Measurements from ENCODE around the gene IFT57. TPM values are rescaled to one million over a fixed set of nuclear protein-coding genes. Genes with fewer than 3 reads are reported as not detected.
A peak's percentile ranks its signal among the peaks of the same experiment; 100 is the strongest.

Gene IFT57, protein sequence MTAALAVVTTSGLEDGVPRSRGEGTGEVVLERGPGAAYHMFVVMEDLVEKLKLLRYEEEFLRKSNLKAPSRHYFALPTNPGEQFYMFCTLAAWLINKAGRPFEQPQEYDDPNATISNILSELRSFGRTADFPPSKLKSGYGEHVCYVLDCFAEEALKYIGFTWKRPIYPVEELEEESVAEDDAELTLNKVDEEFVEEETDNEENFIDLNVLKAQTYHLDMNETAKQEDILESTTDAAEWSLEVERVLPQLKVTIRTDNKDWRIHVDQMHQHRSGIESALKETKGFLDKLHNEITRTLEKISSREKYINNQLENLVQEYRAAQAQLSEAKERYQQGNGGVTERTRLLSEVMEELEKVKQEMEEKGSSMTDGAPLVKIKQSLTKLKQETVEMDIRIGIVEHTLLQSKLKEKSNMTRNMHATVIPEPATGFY
- total RNA-seq (2021; fragmentation: NEBNext Ultra II Directional; extraction: Animal tissue kit (Norgen Biotek cat#: 25700)) (27.8 and 28.1 TPM in 2 replicates), polyA plus RNA-seq (2011; rRNA removed) (14.1 and 15.1 TPM in 2 replicates), polyA minus RNA-seq (2011; rRNA and poly(A)+ RNA removed) (11.3 and 13.5 TPM in 2 replicates)
- polyA plus RNA-seq (2011; cell fraction: cytosol; rRNA removed): 21.9 TPM
- polyA plus RNA-seq (2011; cell fraction: nucleus; rRNA removed): 21.6 TPM
- 19.0 to 26.6 TPM (median 20.1 TPM) in 4 replicates for polyA plus RNA-seq (2012, experiment 1 of 2)
- 1.2 TPM for polyA plus RNA-seq (2012, experiment 2 of 2)
- polyA plus RNA-seq (2013, experiment 1 of 2): 14.2 TPM
- polyA plus RNA-seq (2013, experiment 2 of 2): 14.0 TPM
- polyA minus RNA-seq (2011; cell fraction: cytosol; rRNA and poly(A)+ RNA removed): 16.7 TPM
- 22.7 TPM for polyA minus RNA-seq (2011; cell fraction: nucleus; rRNA and poly(A)+ RNA removed)
- long read RNA-seq, experiment 1, transcript IFT57-201 (11 exons, 3,203 nt): major isoform, 14 of 30 reads
- long read RNA-seq, experiment 1, partial matches to known transcripts: 11 of 30 reads
- long read RNA-seq, experiment 1, other reads (novel, unspliced or antisense): 5 of 30 reads
- long read RNA-seq, experiment 2, transcript IFT57-201 (11 exons, 3,203 nt): major isoform, 79 of 83 reads
- long read RNA-seq, experiment 2, partial matches to known transcripts: 1 of 83 reads
- long read RNA-seq, experiment 2, other reads (novel, unspliced or antisense): 2 of 83 reads

DNA sequence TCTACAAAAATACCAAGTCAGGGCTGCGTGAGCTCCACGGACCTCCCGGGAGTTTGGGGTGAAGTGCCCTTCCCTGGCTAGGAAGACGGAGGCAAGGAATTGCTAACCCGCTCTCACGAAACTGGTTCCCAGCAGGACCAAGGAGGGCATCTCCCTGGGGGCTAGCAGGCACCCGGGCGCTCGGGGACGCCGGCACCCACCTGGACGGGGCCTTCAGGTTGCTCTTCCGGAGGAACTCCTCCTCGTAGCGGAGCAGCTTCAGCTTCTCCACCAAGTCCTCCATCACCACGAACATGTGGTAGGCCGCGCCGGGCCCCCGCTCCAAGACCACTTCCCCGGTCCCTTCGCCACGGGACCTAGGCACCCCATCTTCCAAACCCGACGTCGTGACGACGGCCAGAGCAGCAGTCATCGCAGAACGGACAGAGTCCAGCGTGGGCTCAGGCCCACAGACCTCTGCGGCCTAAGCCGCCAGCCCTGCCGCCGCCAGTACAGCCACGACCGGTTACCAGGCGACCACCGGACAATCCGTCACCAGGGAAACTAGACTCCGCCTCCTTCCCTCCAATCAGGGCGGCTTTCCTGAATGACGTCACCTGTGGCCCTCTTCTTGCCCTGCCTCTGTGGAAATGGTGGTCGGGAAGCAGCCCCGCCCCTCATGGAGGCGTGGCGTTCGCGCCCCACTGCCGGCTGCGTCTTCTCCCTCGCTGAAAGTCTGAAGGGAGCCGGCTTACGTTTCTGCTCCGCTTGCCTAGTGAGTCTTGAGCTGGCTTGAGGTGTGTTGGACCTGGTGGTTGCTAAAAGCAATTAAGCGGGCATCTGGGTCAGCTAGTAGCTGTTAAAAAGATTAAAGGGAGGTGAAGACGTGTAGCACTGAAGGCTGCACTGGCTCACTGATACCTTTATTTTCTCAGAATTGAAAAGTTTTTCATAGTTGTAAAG lies at the start of gene IFT57:
IFT57 (minus strand) TSS at position 514 of the 942 bp plus-strand sequence; CDS start at position 412, 102 bp downstream.
- Histone ChIP-seq H2AK5ac (ENCODE audit: low read depth, low read length) (no peak within 1 kb of the TSS), H2BK15ac (ENCODE audit: low read length) (no peak within 1 kb of the TSS), H3K27me3 (replicated peaks in 1 of 4; ENCODE audit: control insufficient read depth in 3 of 4, extremely low read depth in 1 of 4, insufficient read depth in 3 of 4, low read length in 3 of 4) (no peaks in the 10 kb centered on the region), H2BK120ac (replicated peaks; ENCODE audit: low read depth, low read length) (no peak within 1 kb of the TSS), H3K23me2 (ENCODE audit: low read depth, low read length) (peaks cover 1% of the 10 kb centered on the region), H2AFZ (ENCODE audit: low read length) (peak within 1 kb of the TSS; percentile 82), H3K14ac (ENCODE audit: insufficient read length) (no peak within 1 kb of the TSS), H3K4me3 (ENCODE audit: extremely low read depth in 1 of 4, insufficient read depth in 2 of 4, low read depth in 3 of 4, low read length in 4 of 4) (peak within 1 kb of the TSS; percentile 74 to 82 (median 79)), H4K91ac (replicated peaks; ENCODE audit: insufficient read length, low read length) (no peak within 1 kb of the TSS), H3K36me3 (ENCODE audit: control insufficient read depth in 2 of 4, insufficient read depth in 4 of 4, low read length in 3 of 4) (no peaks in the 10 kb centered on the region; a peak in 1 of 8 replicates), H3K4ac (replicated peaks; ENCODE audit: insufficient read length, low read depth, low read length) (no peak within 1 kb of the TSS), H3K27ac (ENCODE audit: low read depth, low read length) (no peak within 1 kb of the TSS), H2BK5ac (ENCODE audit: low read depth, low read length) (no peak within 1 kb of the TSS; the same call in 1 of the 2 replicates), H2BK20ac (ENCODE audit: low read length) (no peak within 1 kb of the TSS), H4K8ac (ENCODE audit: extremely low read depth, insufficient read depth, low read length) (peak within 1 kb of the TSS; percentile 58; the same call in 1 of the 2 replicates), H2BK12ac (ENCODE audit: low read depth, low read length) (no peak within 1 kb of the TSS), H3K56ac (replicated peaks; ENCODE audit: insufficient read length, low read depth, low read length) (no peak within 1 kb of the TSS), H3K9ac (replicated peaks in 1 of 4; ENCODE audit: extremely low read depth in 1 of 4, low read depth in 3 of 4, low read length in 3 of 4) (peak within 1 kb of the TSS in 2 of 4 experiments; percentile 61 to 66; a peak in 4 of 7 replicates), H3K79me1 (ENCODE audit: low read depth, low read length) (no peaks in the 10 kb centered on the region), H3K23ac (ENCODE audit: insufficient read length) (no peak within 1 kb of the TSS), H3K79me2 (ENCODE audit: control insufficient read depth in 1 of 2, insufficient read depth in 2 of 2, low read length in 2 of 2) (no peaks in the 10 kb centered on the region), H3K9me3 (ENCODE audit: insufficient read depth in 2 of 2, low read depth in 1 of 2, low read length in 1 of 2) (no peaks in the 10 kb centered on the region), H3K4me2 (ENCODE audit: insufficient read depth in 1 of 2, low read depth in 2 of 2, low read length in 2 of 2) (peak within 1 kb of the TSS; percentile 71 to 90), H3K4me1 (replicated peaks in 1 of 4; ENCODE audit: control insufficient read depth in 3 of 4, insufficient read depth in 4 of 4, low read length in 3 of 4) (peaks cover 0 to 5% (median 1%) of the 10 kb centered on the region in 4 experiments; a peak in 3 of 7 replicates), H4K5ac (ENCODE audit: insufficient read length, low read depth, low read length) (no peak within 1 kb of the TSS), H4K20me1 (replicated peaks in 1 of 2; ENCODE audit: control insufficient read depth in 1 of 2, insufficient read depth in 2 of 2, low read length in 2 of 2) (no peaks in the 10 kb centered on the region), H3K18ac (ENCODE audit: extremely low read depth, low read length) (peak within 1 kb of the TSS; percentile 85; the same call in 1 of the 2 replicates)
- peak; percentile 60 for FAIRE-seq
- CTCF ChIA-PET (ENCODE audit: partially characterized antibody): interaction anchor here (1.4 kb wide), 1 partner anchor 70 kb away, joined by 3 read pairs; no protein-coding TSS in a partner anchor
- WGBS, 2 experiments (ENCODE audit: extremely low coverage in 1 of 2, insufficient coverage in 1 of 2, insufficient read length in 1 of 2, insufficient replicate concordance in 2 of 2, low coverage in 1 of 2, low lambda C conversion rate in 2 of 2, missing lambda C conversion rate in 1 of 2): 2% methylated on average over 57 of the region's 57 CpGs; no CpG with 5 or more reads in 1 of the 2 experiments
- DNase-seq (ENCODE audit: low read depth in 1 of 2, low spot score in 2 of 2): peak; percentile 88 to 94
- POLR2A ChIA-PET (ENCODE audit: partially characterized antibody): interaction anchor here (1.9 kb wide), 1 partner anchor 10 kb away, joined by 4 read pairs; no protein-coding TSS in a partner anchor
- peak; percentile 98 for TF ChIP-seq KDM4A (IDR thresholded peaks at IDR 0.05; ENCODE audit: low read depth, low read length, severe bottlenecking)
- TF ChIP-seq RAD21 (IDR thresholded peaks at IDR 0.05 in 1 of 2, conservative IDR thresholded peaks at IDR 0.05 in 1 of 2; ENCODE audit: low read depth in 2 of 2, low read length in 2 of 2): peak in 1 of 2 experiments; percentile 15; a peak in 2 of 4 replicates
